Measurements from ENCODE around the gene SLC25A51.

- TF ChIP-seq POLR2AphosphoS5 (IDR thresholded peaks at IDR 0.05; ENCODE audit: borderline replicate concordance, low read depth, low read length) (no peak), EZH2 (IDR thresholded peaks at IDR 0.05) (no peak)
Measured at GRCh38 chr9:37925786-37926736, 22.1 kb upstream of the SLC25A51 start.

Measured in SK-N-MC (cell line).